HEK293 (cell line): Measurements from ENCODE around the gene STARD9.

Experiments
- BCL6B ChIP-seq: fragments of 450-650 bp; formaldehyde crosslinking; IDR thresholded peaks from 2 replicates; pipeline ENCODE4 v1.5.1; 2017; ENCODE audit warnings: missing biosample characterization, missing genetic modification characterization
- GLIS1 ChIP-seq: fragments of 450-650 bp; formaldehyde crosslinking; IDR thresholded peaks from 2 replicates; pipeline ENCODE4 v1.5.1; 2016; ENCODE audit warnings: missing biosample characterization, missing genetic modification characterization
- IKZF3 ChIP-seq: fragments of 450-650 bp; IDR thresholded peaks from 2 replicates; pipeline ENCODE4 v1.5.0; 2018; ENCODE audit warnings: missing biosample characterization, mild to moderate bottlenecking, missing genetic modification characterization, moderate library complexity
- INSM2 ChIP-seq: fragments of 450-650 bp; formaldehyde crosslinking; IDR thresholded peaks from 2 replicates; pipeline ENCODE4 v1.5.1; 2016; ENCODE audit warnings: missing biosample characterization, missing genetic modification characterization
- KLF8 ChIP-seq: fragments of 450-650 bp; formaldehyde crosslinking; IDR thresholded peaks from 2 replicates; pipeline ENCODE4 v1.5.1; 2016; ENCODE audit warnings: missing biosample characterization, missing genetic modification characterization
- PRDM1 ChIP-seq: fragments of 450-650 bp; formaldehyde crosslinking; IDR thresholded peaks from 2 replicates; pipeline ENCODE4; 2016; ENCODE audit warnings: missing biosample characterization, missing genetic modification characterization
- SP2 ChIP-seq: fragments of 450-650 bp; formaldehyde crosslinking; IDR thresholded peaks from 2 replicates; pipeline ENCODE4 v1.5.1; 2016; ENCODE audit warnings: missing biosample characterization, missing genetic modification characterization
- SP7 ChIP-seq: fragments of 450-650 bp; formaldehyde crosslinking; IDR thresholded peaks from 2 replicates; pipeline ENCODE4 v1.5.1; 2016; ENCODE audit warnings: missing biosample characterization, missing genetic modification characterization
- YY2 ChIP-seq: fragments of 450-650 bp; formaldehyde crosslinking; IDR thresholded peaks from 2 replicates; pipeline ENCODE4 v1.5.1; 2016; ENCODE audit warnings: missing biosample characterization, missing genetic modification characterization
- ZNF10 ChIP-seq: fragments of 450-650 bp; formaldehyde crosslinking; IDR thresholded peaks from 2 replicates; pipeline ENCODE4 v1.5.1; 2017; ENCODE audit warnings: missing biosample characterization, missing genetic modification characterization
- ZNF146 ChIP-seq: fragments of 450-650 bp; formaldehyde crosslinking; IDR thresholded peaks from 2 replicates; pipeline ENCODE4 v1.5.1; 2016; ENCODE audit warnings: missing biosample characterization, missing genetic modification characterization
- ZNF148 ChIP-seq: fragments of 450-650 bp; formaldehyde crosslinking; IDR thresholded peaks from 2 replicates; pipeline ENCODE4 v1.5.0; 2017; ENCODE audit warnings: missing biosample characterization, missing genetic modification characterization, borderline replicate concordance
- ZNF175 ChIP-seq: fragments of 450-650 bp; formaldehyde crosslinking; IDR thresholded peaks from 2 replicates; pipeline ENCODE4 v1.5.1; 2016; ENCODE audit warnings: missing biosample characterization, missing genetic modification characterization
- ZNF223 ChIP-seq: fragments of 450-650 bp; formaldehyde crosslinking; IDR thresholded peaks from 2 replicates; pipeline ENCODE4 v1.5.1; 2016; ENCODE audit warnings: missing biosample characterization, missing genetic modification characterization
- ZNF366 ChIP-seq: fragments of 450-650 bp; formaldehyde crosslinking; conservative IDR thresholded peaks from 2 replicates; pipeline ENCODE4 v1.5.1; 2016; ENCODE audit warnings: missing biosample characterization, missing genetic modification characterization
- ZNF391 ChIP-seq: fragments of 450-650 bp; formaldehyde crosslinking; IDR thresholded peaks from 2 replicates; pipeline ENCODE4 v1.5.1; 2016; ENCODE audit warnings: low read depth, missing biosample characterization, missing genetic modification characterization, borderline replicate concordance
- ZNF423 ChIP-seq: fragments of 450-650 bp; formaldehyde crosslinking; IDR thresholded peaks from 2 replicates; pipeline ENCODE4 v1.5.1; 2016; ENCODE audit warnings: missing biosample characterization, missing genetic modification characterization
- ZNF426 ChIP-seq: fragments of 450-650 bp; formaldehyde crosslinking; IDR thresholded peaks from 2 replicates; pipeline ENCODE4 v1.5.1; 2017; ENCODE audit warnings: missing biosample characterization, missing genetic modification characterization, mild to moderate bottlenecking, inconsistent platforms, moderate library complexity
- ZNF513 ChIP-seq: fragments of 450-650 bp; IDR thresholded peaks from 2 replicates; pipeline ENCODE4 v1.5.1; 2018; ENCODE audit warnings: missing biosample characterization, missing genetic modification characterization
- ZNF521 ChIP-seq: fragments of 450-650 bp; formaldehyde crosslinking; IDR thresholded peaks from 2 replicates; pipeline ENCODE4 v1.5.1; 2017; ENCODE audit warnings: missing biosample characterization, mild to moderate bottlenecking, missing genetic modification characterization
- ZNF544 ChIP-seq: fragments of 450-650 bp; formaldehyde crosslinking; IDR thresholded peaks from 2 replicates; pipeline ENCODE4 v1.5.0; 2017; ENCODE audit warnings: missing biosample characterization, missing genetic modification characterization
- ZNF561 ChIP-seq: fragments of 450-650 bp; IDR thresholded peaks from 2 replicates; pipeline ENCODE4 v1.5.1; 2018; ENCODE audit warnings: missing biosample characterization, missing genetic modification characterization, borderline replicate concordance
- ZNF585B ChIP-seq: fragments of 450-650 bp; formaldehyde crosslinking; IDR thresholded peaks from 2 replicates; pipeline ENCODE4 v1.5.1; 2016; ENCODE audit warnings: missing biosample characterization, missing genetic modification characterization
- ZNF600 ChIP-seq: fragments of 450-650 bp; formaldehyde crosslinking; IDR thresholded peaks from 2 replicates; pipeline ENCODE4 v1.5.1; 2016; ENCODE audit warnings: missing biosample characterization, missing genetic modification characterization
- ZNF660 ChIP-seq: fragments of 450-650 bp; IDR thresholded peaks from 2 replicates; pipeline ENCODE4 v1.5.1; 2018; ENCODE audit warnings: missing biosample characterization, mild to moderate bottlenecking, missing genetic modification characterization
- ZNF707 ChIP-seq: fragments of 450-650 bp; formaldehyde crosslinking; IDR thresholded peaks from 2 replicates; pipeline ENCODE4 v1.5.1; 2016; ENCODE audit warnings: missing biosample characterization, missing genetic modification characterization

STARD9 gene

GRCh38 chr15:42581272-42581730 lies 5.9 kb downstream of the STARD9 start (continued):
- TF ChIP-seq ZNF707 (no peak), YY2 (tag by site-specific recombination) (no peak), ZNF366 (tag by site-specific recombination) (no peak), KLF8 (tag by site-specific recombination) (peak; percentile 25; the same call in 1 of the 2 replicates), ZNF600 (tag by site-specific recombination) (peak; percentile 93), ZNF223 (tag by site-specific recombination) (no peak), ZNF544 (tag by site-specific recombination) (no peak), ZNF561 (tag by site-specific recombination) (no peak), INSM2 (tag by site-specific recombination) (no peak), ZNF423 (no peak), ZNF10 (tag by site-specific recombination) (no peak), ZNF148 (tag by site-specific recombination) (no peak), ZNF175 (tag by site-specific recombination) (no peak), ZNF391 (tag by site-specific recombination) (no peak), SP2 (tag by site-specific recombination) (peak; percentile 76), PRDM1 (0 out of 2 replicates have a peak, but pooled peaks have one; percentile 22), ZNF660 (tag by site-specific recombination) (no peak), ZNF426 (tag by site-specific recombination) (no peak), ZNF513 (tag by site-specific recombination) (no peak), BCL6B (no peak), IKZF3 (tag by site-specific recombination) (peak; percentile 53; the same call in 1 of the 2 replicates), ZNF146 (tag by site-specific recombination) (no peak), ZNF585B (tag by site-specific recombination) (no peak), GLIS1 (tag by site-specific recombination) (0 out of 2 replicates have a peak, but pooled peaks have one; percentile 8), ZNF521 (tag by site-specific recombination) (no peak), SP7 (tag by site-specific recombination) (no peak)
